Esophagus squamous epithelium (tissue), 4 donors: Measurements from ENCODE around the gene TXNL1.

Experiments used
- POLR2A ChIP-seq, 4 donors: fragments of 450-650 bp; IDR thresholded peaks; one replicate each; pipeline ENCODE4 v1.6.1; 2017; ENCODE audit warnings: antibody characterized with exemption in 4 of 4, mild to moderate bottlenecking in 4 of 4, moderate library complexity in 3 of 4
- TF ChIP-seq, protein P1 (sequence below), 6 experiments: fragments of 450-650 bp in 4 of 6; fragments of 200-600 bp in 2 of 6; sonication (generic) in 2 of 6; IDR thresholded peaks; one replicate each; pipeline ENCODE4 v1.5.1; 2016 to 2019; ENCODE audit warnings: antibody characterized with exemption in 6 of 6, mild to moderate bottlenecking in 4 of 6, moderate library complexity in 4 of 6

DNA sequence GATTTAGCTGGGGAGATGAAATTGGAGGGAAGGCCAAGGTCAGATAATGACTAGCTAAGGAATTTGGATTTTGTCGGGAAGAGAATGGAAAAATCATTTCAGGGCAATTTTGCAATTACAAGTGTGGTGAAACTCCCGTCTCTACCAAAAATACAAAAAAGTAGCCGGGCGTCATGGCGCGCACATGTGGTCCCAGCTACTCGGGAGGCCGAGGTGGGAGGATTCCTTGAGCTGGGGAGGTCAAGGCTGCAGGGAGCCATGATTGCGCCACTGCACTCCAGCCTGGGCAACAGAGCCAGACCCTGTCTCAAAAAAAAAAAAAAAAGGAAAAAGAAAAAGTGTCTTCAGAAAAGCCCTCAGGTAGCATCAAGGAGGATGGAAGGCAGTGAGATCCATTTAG lies 1.2 kb upstream of the TXNL1 start:
- TF ChIP-seq, protein P1, sequence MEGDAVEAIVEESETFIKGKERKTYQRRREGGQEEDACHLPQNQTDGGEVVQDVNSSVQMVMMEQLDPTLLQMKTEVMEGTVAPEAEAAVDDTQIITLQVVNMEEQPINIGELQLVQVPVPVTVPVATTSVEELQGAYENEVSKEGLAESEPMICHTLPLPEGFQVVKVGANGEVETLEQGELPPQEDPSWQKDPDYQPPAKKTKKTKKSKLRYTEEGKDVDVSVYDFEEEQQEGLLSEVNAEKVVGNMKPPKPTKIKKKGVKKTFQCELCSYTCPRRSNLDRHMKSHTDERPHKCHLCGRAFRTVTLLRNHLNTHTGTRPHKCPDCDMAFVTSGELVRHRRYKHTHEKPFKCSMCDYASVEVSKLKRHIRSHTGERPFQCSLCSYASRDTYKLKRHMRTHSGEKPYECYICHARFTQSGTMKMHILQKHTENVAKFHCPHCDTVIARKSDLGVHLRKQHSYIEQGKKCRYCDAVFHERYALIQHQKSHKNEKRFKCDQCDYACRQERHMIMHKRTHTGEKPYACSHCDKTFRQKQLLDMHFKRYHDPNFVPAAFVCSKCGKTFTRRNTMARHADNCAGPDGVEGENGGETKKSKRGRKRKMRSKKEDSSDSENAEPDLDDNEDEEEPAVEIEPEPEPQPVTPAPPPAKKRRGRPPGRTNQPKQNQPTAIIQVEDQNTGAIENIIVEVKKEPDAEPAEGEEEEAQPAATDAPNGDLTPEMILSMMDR (IDR thresholded peaks at IDR 0.05), result no peak
- TF ChIP-seq POLR2A (IDR thresholded peaks at IDR 0.05), result no peak
